ENCODE data around the gene RBM47.
A peak's percentile ranks its signal among the peaks of the same experiment; 100 is the strongest.
"Not testable (repeated sequence)": the region's sequence is repeated elsewhere in the genome, so short reads cannot be mapped to it uniquely, and the experiment has no call there.

Gene RBM47

GRCh38 chr4:40526741-40527140, 102.9 kb downstream of the RBM47 start:
- no peak for DNase-seq (ENCODE audit: low read depth)

- DNase-seq (ENCODE audit: low read depth) = peak; percentile 95
Observed at GRCh38 chr4:40525752-40526598, 103.7 kb downstream of the RBM47 start.

- no peak for DNase-seq (ENCODE audit: low read depth)
Observed at GRCh38 chr4:40524366-40525041, 105.2 kb downstream of the RBM47 start.

GRCh38 chr4:40523581-40523980, 106.1 kb downstream of the RBM47 start:
- DNase-seq (ENCODE audit: low read depth) = no peak

GRCh38 chr4:40521957-40522356, 107.7 kb downstream of the RBM47 start:
- DNase-seq (ENCODE audit: low read depth) = no peak

GRCh38 chr4:40520533-40520932, 109.1 kb downstream of the RBM47 start:
- DNase-seq (ENCODE audit: low read depth) = no peak

- not testable (repeated sequence) for DNase-seq (ENCODE audit: low read depth)
Observed at GRCh38 chr4:40517081-40517480, 112.6 kb downstream of the RBM47 start.

- no peak for DNase-seq (ENCODE audit: low read depth)
Observed at GRCh38 chr4:40516651-40517050, 113.0 kb downstream of the RBM47 start.

- peak; percentile 83 for DNase-seq (ENCODE audit: low read depth)
Observed at GRCh38 chr4:40515398-40516293, 114.0 kb downstream of the RBM47 start.

- DNase-seq (ENCODE audit: low read depth) = peak; percentile 74
Observed at GRCh38 chr4:40515037-40515397, 114.6 kb downstream of the RBM47 start.

GRCh38 chr4:40514497-40514951, 115.1 kb downstream of the RBM47 start:
- DNase-seq (ENCODE audit: low read depth) = no peak

- DNase-seq (ENCODE audit: low read depth) = no peak
Observed at GRCh38 chr4:40511036-40511614, 118.5 kb downstream of the RBM47 start.

GRCh38 chr4:40507977-40508376, 121.7 kb downstream of the RBM47 start:
- DNase-seq (ENCODE audit: low read depth) = no peak

- no peak for DNase-seq (ENCODE audit: low read depth)
Observed at GRCh38 chr4:40506492-40506891, 123.2 kb downstream of the RBM47 start.

- DNase-seq (ENCODE audit: low read depth) = no peak
Observed at GRCh38 chr4:40506066-40506465, 123.6 kb downstream of the RBM47 start.

GRCh38 chr4:40502934-40503333, 126.7 kb downstream of the RBM47 start:
- DNase-seq (ENCODE audit: low read depth) = no peak

GRCh38 chr4:40502220-40502619, 127.4 kb downstream of the RBM47 start:
- DNase-seq (ENCODE audit: low read depth) = no peak

- DNase-seq (ENCODE audit: low read depth) = no peak
Observed at GRCh38 chr4:40500781-40501180, 128.9 kb downstream of the RBM47 start.

- no peak for DNase-seq (ENCODE audit: low read depth)
Observed at GRCh38 chr4:40493160-40493559, 136.5 kb downstream of the RBM47 start.

- DNase-seq (ENCODE audit: low read depth) = peak; percentile 44
Observed at GRCh38 chr4:40492691-40493090, 137.0 kb downstream of the RBM47 start.

GRCh38 chr4:40490481-40490880, 139.2 kb downstream of the RBM47 start:
- no peak for DNase-seq (ENCODE audit: low read depth)

GRCh38 chr4:40489961-40490360, 139.7 kb downstream of the RBM47 start:
- peak; percentile 34 for DNase-seq (ENCODE audit: low read depth)

Data from amniotic epithelial cell (primary cell).